PFSK-1 (cell line): Measurements from ENCODE around the gene HOXB3.

Experiments used
- FOXP2 ChIP-seq: optimal IDR thresholded peaks from 2 replicates; pipeline ENCODE3; 2011; ENCODE audit warnings: borderline replicate concordance, control low read depth, inconsistent platforms; ENCODE audit not compliant: insufficient read depth; ENCODE audit errors: extremely low read length, extremely low read depth
- POLR2AphosphoS5 ChIP-seq: IDR thresholded peaks from 2 replicates; pipeline ENCODE4 v1.6.1; 2012; ENCODE audit warnings: low read depth, mild to moderate bottlenecking, control low read depth, low read length, moderate library complexity
- SIN3A ChIP-seq: IDR thresholded peaks from 2 replicates; pipeline ENCODE4 v1.6.1; 2012; ENCODE audit warnings: mild to moderate bottlenecking, low read length, moderate library complexity, borderline replicate concordance; ENCODE audit not compliant: insufficient read depth
- TAF1 ChIP-seq: IDR thresholded peaks from 2 replicates; pipeline ENCODE4 v1.6.1; 2012; ENCODE audit warnings: low read length, control low read depth, borderline replicate concordance; ENCODE audit not compliant: insufficient read depth
- TF ChIP-seq, protein P1 (sequence below), 2 experiments: IDR thresholded peaks; 2 replicates each; pipeline versions ENCODE4 v1.6.1 to v1.8.0; 2011 to 2012; ENCODE audit warnings: low read depth in 2 of 2, low read length in 2 of 2, control low read depth in 1 of 2, inconsistent platforms in 1 of 2, mild to moderate bottlenecking in 1 of 2, moderate library complexity in 1 of 2; ENCODE audit not compliant: insufficient read depth in 1 of 2

Gene HOXB3

DNA sequence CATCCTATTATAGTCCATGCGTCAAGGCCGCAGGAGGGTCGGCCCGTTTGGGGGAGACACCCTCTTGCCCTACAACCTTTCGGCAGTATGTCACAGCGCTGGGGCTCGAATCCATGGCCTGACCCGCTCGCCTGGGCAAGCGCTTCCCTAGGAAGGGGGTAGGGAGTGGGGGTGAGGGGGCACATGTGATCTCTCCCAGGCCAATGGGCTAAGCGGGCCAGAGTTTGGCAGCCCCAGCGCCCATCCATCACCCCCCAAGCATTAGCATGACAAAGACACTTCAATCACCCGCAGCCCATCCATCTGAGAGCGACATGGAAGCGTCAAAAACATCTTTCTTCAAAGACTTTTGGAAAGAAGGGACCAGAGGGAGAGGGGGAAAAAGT lies 59.2 kb downstream of the HOXB3 start, which contains the start of gene HOXB1:
HOXB1 (minus strand) TSS at position 125 of the 386 bp plus-strand sequence; CDS start at position 18, 107 bp downstream.
- TF ChIP-seq, protein P1, sequence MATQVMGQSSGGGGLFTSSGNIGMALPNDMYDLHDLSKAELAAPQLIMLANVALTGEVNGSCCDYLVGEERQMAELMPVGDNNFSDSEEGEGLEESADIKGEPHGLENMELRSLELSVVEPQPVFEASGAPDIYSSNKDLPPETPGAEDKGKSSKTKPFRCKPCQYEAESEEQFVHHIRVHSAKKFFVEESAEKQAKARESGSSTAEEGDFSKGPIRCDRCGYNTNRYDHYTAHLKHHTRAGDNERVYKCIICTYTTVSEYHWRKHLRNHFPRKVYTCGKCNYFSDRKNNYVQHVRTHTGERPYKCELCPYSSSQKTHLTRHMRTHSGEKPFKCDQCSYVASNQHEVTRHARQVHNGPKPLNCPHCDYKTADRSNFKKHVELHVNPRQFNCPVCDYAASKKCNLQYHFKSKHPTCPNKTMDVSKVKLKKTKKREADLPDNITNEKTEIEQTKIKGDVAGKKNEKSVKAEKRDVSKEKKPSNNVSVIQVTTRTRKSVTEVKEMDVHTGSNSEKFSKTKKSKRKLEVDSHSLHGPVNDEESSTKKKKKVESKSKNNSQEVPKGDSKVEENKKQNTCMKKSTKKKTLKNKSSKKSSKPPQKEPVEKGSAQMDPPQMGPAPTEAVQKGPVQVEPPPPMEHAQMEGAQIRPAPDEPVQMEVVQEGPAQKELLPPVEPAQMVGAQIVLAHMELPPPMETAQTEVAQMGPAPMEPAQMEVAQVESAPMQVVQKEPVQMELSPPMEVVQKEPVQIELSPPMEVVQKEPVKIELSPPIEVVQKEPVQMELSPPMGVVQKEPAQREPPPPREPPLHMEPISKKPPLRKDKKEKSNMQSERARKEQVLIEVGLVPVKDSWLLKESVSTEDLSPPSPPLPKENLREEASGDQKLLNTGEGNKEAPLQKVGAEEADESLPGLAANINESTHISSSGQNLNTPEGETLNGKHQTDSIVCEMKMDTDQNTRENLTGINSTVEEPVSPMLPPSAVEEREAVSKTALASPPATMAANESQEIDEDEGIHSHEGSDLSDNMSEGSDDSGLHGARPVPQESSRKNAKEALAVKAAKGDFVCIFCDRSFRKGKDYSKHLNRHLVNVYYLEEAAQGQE (IDR thresholded peaks at IDR 0.05; ENCODE audit: insufficient read depth in 1 of 2, low read depth in 2 of 2, low read length in 2 of 2), result no peak
- TF ChIP-seq POLR2AphosphoS5, result no peak
- TF ChIP-seq TAF1, result no peak
- TF ChIP-seq FOXP2, result no peak
- TF ChIP-seq SIN3A, result no peak

DNA sequence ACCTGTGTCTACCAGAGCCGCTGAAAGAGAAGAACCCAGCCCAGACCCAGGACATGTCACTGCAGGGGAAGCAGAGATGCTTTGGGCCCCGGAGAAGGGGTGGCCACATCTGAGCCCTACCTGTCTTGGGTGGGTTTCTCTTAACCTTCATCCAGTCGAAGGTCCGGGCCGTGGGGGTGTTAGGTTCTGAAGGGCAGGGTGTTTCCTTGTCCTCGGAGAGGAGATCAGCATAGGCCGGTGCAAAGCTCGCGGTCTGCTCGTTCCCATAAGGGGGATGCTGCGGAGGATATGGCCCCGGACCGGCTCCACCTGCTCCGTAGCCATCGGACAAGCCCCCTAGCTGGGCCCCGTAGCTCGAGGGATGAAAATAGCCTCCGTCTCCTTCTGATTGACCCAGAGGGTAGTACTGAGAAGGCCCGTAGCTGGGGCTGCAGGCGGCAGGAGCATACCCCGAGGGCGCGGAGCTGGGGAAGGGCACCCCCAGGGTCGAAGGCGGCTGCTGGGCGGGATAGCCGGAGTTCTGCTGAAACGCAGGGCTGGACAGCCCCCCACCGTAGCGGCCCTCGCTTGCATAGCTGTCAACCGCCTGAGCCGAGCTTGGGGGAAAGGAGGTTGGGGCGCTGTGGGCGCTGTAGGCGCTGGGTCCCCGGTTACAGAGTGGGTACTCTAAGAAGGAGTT lies 59.7 kb downstream of the HOXB3 start:
- no peak for TF ChIP-seq SIN3A
- no peak for TF ChIP-seq TAF1
- no peak for TF ChIP-seq POLR2AphosphoS5
- TF ChIP-seq, protein P1 (IDR thresholded peaks at IDR 0.05; ENCODE audit: insufficient read depth in 1 of 2, low read depth in 2 of 2, low read length in 2 of 2), result no peak
- TF ChIP-seq FOXP2, result no peak

DNA sequence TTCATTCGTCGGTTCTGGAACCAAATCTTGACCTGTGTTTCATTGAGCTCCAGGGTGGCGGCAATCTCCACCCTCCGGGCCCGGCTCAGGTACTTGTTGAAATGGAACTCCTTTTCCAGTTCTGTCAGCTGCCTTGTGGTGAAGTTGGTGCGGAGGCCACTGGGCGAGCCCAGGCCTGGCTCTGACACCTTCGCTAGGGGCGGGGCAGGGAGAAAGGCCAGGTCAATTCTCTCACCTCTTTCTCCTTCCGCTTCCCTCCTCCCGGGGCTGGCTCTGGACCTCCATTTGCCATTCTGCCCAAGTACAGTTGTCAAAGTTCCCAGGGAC lies 60.4 kb downstream of the HOXB3 start:
- TF ChIP-seq, protein P1 (IDR thresholded peaks at IDR 0.05; ENCODE audit: insufficient read depth in 1 of 2, low read depth in 2 of 2, low read length in 2 of 2), result no peak
- TF ChIP-seq FOXP2, result no peak
- no peak for TF ChIP-seq SIN3A
- no peak for TF ChIP-seq POLR2AphosphoS5

DNA sequence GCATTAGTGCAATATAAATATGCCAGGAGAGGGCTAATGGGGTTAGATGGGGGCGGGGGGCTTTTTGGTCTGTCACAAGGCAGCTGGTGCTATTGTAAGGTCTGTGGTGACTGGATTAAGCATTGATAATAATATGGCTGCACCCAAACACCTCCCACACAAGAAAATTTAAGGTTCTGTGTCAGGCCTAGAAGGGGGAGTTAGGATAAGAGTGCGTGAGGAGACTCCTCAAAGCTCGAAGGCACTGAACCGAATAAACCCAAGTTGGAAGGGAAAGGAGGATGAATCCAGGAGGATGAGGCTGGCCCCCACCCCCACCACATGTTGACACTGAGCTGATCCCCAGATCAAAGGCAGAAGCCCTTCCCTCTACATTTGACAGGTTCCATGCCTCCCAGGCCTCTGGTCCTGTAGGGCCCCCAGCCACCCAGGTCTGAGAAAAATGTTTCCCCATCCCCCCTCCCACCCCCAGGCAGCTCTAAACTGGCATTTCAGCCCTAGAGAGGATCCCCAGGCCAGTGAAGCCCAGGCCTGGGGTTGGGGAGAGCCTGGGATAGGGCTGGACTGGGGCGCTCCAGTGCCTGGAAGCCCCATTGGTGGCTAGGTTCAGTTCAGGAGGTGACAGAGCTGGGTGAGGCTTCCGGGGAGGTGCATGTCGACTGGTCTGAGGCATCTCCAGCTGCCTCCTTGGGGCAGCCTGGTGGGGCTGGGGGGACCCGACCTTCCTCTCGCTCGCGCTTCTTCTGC lies 60.9 kb downstream of the HOXB3 start:
- no peak for TF ChIP-seq SIN3A
- no peak for TF ChIP-seq FOXP2
- TF ChIP-seq TAF1, result no peak
- TF ChIP-seq, protein P1 (IDR thresholded peaks at IDR 0.05; ENCODE audit: insufficient read depth in 1 of 2, low read depth in 2 of 2, low read length in 2 of 2), result no peak
- no peak for TF ChIP-seq POLR2AphosphoS5
